ENCODE measurements around the gene INSC.

DNA sequence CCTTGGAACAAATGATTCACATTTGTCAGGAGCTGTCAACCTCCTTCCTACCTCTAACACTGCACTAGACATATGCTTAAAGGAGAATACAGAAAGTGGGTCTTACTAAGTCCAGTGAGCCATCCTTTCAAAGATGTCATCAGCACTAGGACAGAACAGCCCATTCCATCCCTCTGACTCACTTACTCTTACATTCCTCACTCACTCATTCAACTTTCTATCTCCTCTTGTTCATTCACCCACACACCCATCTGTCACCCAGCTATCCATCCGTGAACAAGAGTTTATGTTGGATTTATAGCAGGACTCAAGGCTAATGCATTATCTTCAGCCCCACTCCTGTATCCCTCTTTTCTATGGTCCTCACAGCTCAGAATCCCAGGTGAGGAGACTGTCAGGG, 9.1 kb downstream of the INSC start:
- TF ChIP-seq, protein P1, sequence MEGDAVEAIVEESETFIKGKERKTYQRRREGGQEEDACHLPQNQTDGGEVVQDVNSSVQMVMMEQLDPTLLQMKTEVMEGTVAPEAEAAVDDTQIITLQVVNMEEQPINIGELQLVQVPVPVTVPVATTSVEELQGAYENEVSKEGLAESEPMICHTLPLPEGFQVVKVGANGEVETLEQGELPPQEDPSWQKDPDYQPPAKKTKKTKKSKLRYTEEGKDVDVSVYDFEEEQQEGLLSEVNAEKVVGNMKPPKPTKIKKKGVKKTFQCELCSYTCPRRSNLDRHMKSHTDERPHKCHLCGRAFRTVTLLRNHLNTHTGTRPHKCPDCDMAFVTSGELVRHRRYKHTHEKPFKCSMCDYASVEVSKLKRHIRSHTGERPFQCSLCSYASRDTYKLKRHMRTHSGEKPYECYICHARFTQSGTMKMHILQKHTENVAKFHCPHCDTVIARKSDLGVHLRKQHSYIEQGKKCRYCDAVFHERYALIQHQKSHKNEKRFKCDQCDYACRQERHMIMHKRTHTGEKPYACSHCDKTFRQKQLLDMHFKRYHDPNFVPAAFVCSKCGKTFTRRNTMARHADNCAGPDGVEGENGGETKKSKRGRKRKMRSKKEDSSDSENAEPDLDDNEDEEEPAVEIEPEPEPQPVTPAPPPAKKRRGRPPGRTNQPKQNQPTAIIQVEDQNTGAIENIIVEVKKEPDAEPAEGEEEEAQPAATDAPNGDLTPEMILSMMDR (IDR thresholded peaks at IDR 0.05) = no peak
- no peak for TF ChIP-seq POLR2A (IDR thresholded peaks at IDR 0.05)

Data from body of pancreas (tissue), 4 donors.